WTC11 (cell line): ENCODE data around the gene UGT1A1. TPM values are rescaled to one million over a fixed set of nuclear protein-coding genes. Genes with fewer than 3 reads are reported as not detected.

Experiments used
- ATAC-seq: fragments of 200-7000 bp; cut with Tn5 transposase; 2 replicates; pipeline ENCODE4 v1.10.0; 2021; ENCODE audit warnings: mild to moderate bottlenecking, moderate library complexity
- CTCF ChIA-PET: fragments of 300-600 bp; sonication (Branson Sonifier 250); formaldehyde crosslinking; loops from one replicate; lab custom pipeline; 2021; ENCODE audit warnings: antibody characterized with exemption; lab: Charles Lee
- POLR2A ChIA-PET: fragments of 350-600 bp; sonication (Branson Sonifier 250); formaldehyde crosslinking; loops from one replicate; lab custom pipeline; 2021; ENCODE audit warnings: antibody characterized with exemption; lab: Charles Lee
- DNase-seq: peaks from one replicate; pipeline ENCODE4 v3.0.0; 2021; ENCODE audit warnings: low spot score
- H3K27ac Mint-ChIP-seq: 2 replicates; pipeline ENCODE4 v1.8.0; 2021; ENCODE audit warnings: mixed read lengths
- H3K27me3 Mint-ChIP-seq: 2 replicates; pipeline ENCODE4 v1.8.0; 2021; ENCODE audit warnings: low read depth, mild to moderate bottlenecking, moderate library complexity, mixed read lengths
- H3K36me3 Mint-ChIP-seq: 2 replicates; pipeline ENCODE4 v1.8.0; 2021; ENCODE audit warnings: mixed read lengths
- H3K4me1 Mint-ChIP-seq: 2 replicates; pipeline ENCODE4 v1.8.0; 2022; ENCODE audit warnings: mixed read lengths
- H3K4me3 Mint-ChIP-seq: 2 replicates; pipeline ENCODE4 v1.8.0; 2021; ENCODE audit warnings: mild to moderate bottlenecking, moderate library complexity, mixed read lengths
- H3K9me3 Mint-ChIP-seq: 2 replicates; pipeline ENCODE4 v1.8.0; 2021; ENCODE audit warnings: mixed read lengths
- ATF6 ChIP-seq: sonication (generic); formaldehyde crosslinking; IDR thresholded peaks from 2 replicates; pipeline ENCODE4 v1.8.1; 2023; ENCODE audit warnings: mild to moderate bottlenecking, missing genetic modification reagents
- FOXP1 ChIP-seq: sonication (generic); formaldehyde crosslinking; IDR thresholded peaks from 2 replicates; pipeline ENCODE4 v1.8.0; 2022; ENCODE audit warnings: missing genetic modification reagents, mild to moderate bottlenecking, moderate library complexity, borderline replicate concordance
- FOXP4 ChIP-seq: sonication (generic); formaldehyde crosslinking; IDR thresholded peaks from 2 replicates; pipeline ENCODE4 v1.8.0; 2022; ENCODE audit warnings: mild to moderate bottlenecking, missing genetic modification reagents
- GABPB1 ChIP-seq: sonication (generic); formaldehyde crosslinking; IDR thresholded peaks from 2 replicates; pipeline ENCODE4 v1.8.1; 2023; ENCODE audit warnings: mild to moderate bottlenecking, missing genetic modification reagents
- IRF2 ChIP-seq: sonication (generic); formaldehyde crosslinking; IDR thresholded peaks from 2 replicates; pipeline ENCODE4 v1.8.0; 2022; ENCODE audit warnings: low read depth, missing genetic modification reagents, borderline replicate concordance
- JAZF1 ChIP-seq: fragments of 250-450 bp; sonication (Bioruptor Pico); IDR thresholded peaks from 2 replicates; pipeline ENCODE4 v1.9.0; 2021; ENCODE audit warnings: moderate library complexity, mild to moderate bottlenecking, inconsistent platforms
- NFATC4 ChIP-seq: fragments of 250-450 bp; sonication (Bioruptor Pico); IDR thresholded peaks from 2 replicates; pipeline ENCODE4 v1.9.0; 2021; ENCODE audit warnings: mild to moderate bottlenecking
- PREB ChIP-seq: sonication (generic); formaldehyde crosslinking; IDR thresholded peaks from 2 replicates; pipeline ENCODE4 v1.8.1; 2022; ENCODE audit warnings: mild to moderate bottlenecking, missing genetic modification reagents, moderate library complexity, borderline replicate concordance
- RELA ChIP-seq: sonication (generic); formaldehyde crosslinking; IDR thresholded peaks from 2 replicates; pipeline ENCODE4 v1.8.1; 2022; ENCODE audit warnings: missing genetic modification reagents, mild to moderate bottlenecking, borderline replicate concordance
- STAT6 ChIP-seq: sonication (generic); formaldehyde crosslinking; conservative IDR thresholded peaks from 2 replicates; pipeline ENCODE4 v1.8.1; 2023; ENCODE audit warnings: mild to moderate bottlenecking, low read depth, missing genetic modification reagents, moderate library complexity
- TCF7 ChIP-seq: sonication (generic); formaldehyde crosslinking; IDR thresholded peaks from 2 replicates; pipeline ENCODE4 v1.8.0; 2022; ENCODE audit warnings: mild to moderate bottlenecking, low read depth, missing genetic modification reagents, moderate library complexity
- TEAD4 ChIP-seq: sonication (generic); formaldehyde crosslinking; IDR thresholded peaks from 2 replicates; pipeline ENCODE4 v1.8.0; 2022; ENCODE audit warnings: mild to moderate bottlenecking, missing genetic modification reagents
- ZNF121 ChIP-seq: sonication (generic); formaldehyde crosslinking; IDR thresholded peaks from 2 replicates; pipeline ENCODE4 v1.8.0; 2023; ENCODE audit warnings: missing genetic modification reagents
- ZNF219 ChIP-seq: sonication (generic); formaldehyde crosslinking; IDR thresholded peaks from 2 replicates; pipeline ENCODE4 v1.8.0; 2023; ENCODE audit warnings: missing genetic modification reagents, mild to moderate bottlenecking, borderline replicate concordance
- ZNF232 ChIP-seq: sonication (generic); formaldehyde crosslinking; IDR thresholded peaks from 2 replicates; pipeline ENCODE4 v1.8.0; 2022; ENCODE audit warnings: mild to moderate bottlenecking, missing genetic modification reagents
- ZNF396 ChIP-seq: fragments of 250-450 bp; sonication (Bioruptor Pico); IDR thresholded peaks from 2 replicates; pipeline ENCODE4 v1.8.0; 2021; ENCODE audit warnings: mild to moderate bottlenecking, moderate library complexity, borderline replicate concordance
- ZNF423 ChIP-seq: fragments of 250-450 bp; sonication (Bioruptor Pico); IDR thresholded peaks from 2 replicates; pipeline ENCODE4 v2.1.2; 2022; ENCODE audit warnings: mild to moderate bottlenecking, moderate library complexity
- ZNF671 ChIP-seq: fragments of 250-450 bp; sonication (Bioruptor Pico); IDR thresholded peaks from 2 replicates; pipeline ENCODE4 v1.8.0; 2021; ENCODE audit warnings: mild to moderate bottlenecking
- total RNA-seq: library from RNA; stranded (reverse); gene quantifications from 3 replicates; pipeline ENCODE4 v1.2.3, GENCODE V29; 2021
- TF ChIP-seq, protein P1 (sequence below): sonication (generic); formaldehyde crosslinking; IDR thresholded peaks from 2 replicates; pipeline ENCODE4 v1.8.1; 2023; ENCODE audit warnings: mild to moderate bottlenecking, missing genetic modification reagents, moderate library complexity

Gene UGT1A1
- total RNA-seq, 1 experiment from 2014 or later, result not detected

DNA sequence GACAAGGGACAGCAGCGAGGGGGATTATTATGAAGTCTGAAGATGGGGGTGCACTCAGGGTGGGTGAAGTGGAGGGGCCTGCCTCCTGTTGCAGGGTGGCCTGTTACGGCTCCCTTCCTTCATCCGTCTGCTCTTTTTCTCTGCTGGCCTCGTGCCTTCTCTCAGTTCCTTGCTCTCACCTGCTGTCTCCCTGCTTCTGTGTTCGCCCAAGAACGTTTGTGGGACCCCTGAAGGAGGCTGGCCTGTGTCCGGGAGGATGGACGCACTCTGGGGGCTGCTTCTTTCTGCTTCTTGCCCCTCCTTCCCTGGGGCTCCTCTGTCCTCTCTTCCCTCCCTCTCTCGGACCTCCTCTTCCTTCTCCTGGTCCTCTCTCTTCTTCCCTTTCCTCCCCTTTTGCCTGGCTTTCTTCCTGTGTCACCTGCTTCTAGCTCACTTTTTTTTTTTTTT lies 31.8 kb downstream of the UGT1A1 start:
- CTCF ChIA-PET, result no interaction called here
- H3K36me3 Mint-ChIP-seq, result no peaks in the 10 kb centered on the region
- no peak for TF ChIP-seq ZNF121 (CRISPR knock-in tag)
- TF ChIP-seq FOXP4 (CRISPR knock-in tag), result no peak
- no peak for TF ChIP-seq RELA (CRISPR knock-in tag)
- no peak for TF ChIP-seq ZNF396
- TF ChIP-seq, all 79 proteins: peak for 0
- H3K27ac Mint-ChIP-seq, result no peak overlapping the region
- DNase-seq (no peak), ATAC-seq (no peak)
- H3K4me3 Mint-ChIP-seq, result no peak overlapping the region
- POLR2A ChIA-PET, result no interaction called here
- no peaks in the 10 kb centered on the region; the same call in 1 of the 2 replicates for H3K27me3 Mint-ChIP-seq
- peaks cover 6% of the 10 kb centered on the region for H3K9me3 Mint-ChIP-seq
- H3K4me1 Mint-ChIP-seq, result no peaks in the 10 kb centered on the region

DNA sequence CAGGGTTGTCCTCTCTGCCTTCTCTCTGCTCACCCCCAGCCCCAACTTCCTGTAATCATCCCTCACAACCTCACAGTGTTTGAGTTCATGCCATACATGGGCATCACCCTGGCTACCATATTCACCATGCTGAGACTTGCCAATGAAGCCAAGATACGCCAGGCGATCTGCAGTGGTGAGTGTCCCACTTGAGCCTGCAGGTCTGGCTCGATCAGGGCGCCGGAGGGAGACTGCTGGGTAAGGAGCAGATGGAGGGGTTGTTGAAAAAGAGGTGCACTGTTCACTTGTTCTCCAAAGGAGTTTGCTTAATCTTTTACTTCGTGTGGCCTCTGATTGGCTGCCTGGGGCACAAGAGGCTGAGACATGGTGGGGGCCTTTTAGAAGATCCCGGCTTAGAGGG lies 32.6 kb downstream of the UGT1A1 start:
- ATAC-seq (no peak), DNase-seq (no peak)
- POLR2A ChIA-PET, result no interaction called here
- Mint-ChIP-seq H3K27me3 (no peaks in the 10 kb centered on the region; the same call in 1 of the 2 replicates), H3K27ac (no peak overlapping the region), H3K36me3 (no peaks in the 10 kb centered on the region), H3K9me3 (peaks cover 6% of the 10 kb centered on the region), H3K4me3 (no peak overlapping the region), H3K4me1 (no peaks in the 10 kb centered on the region)
- CTCF ChIA-PET, result no interaction called here
- TF ChIP-seq, protein P1, sequence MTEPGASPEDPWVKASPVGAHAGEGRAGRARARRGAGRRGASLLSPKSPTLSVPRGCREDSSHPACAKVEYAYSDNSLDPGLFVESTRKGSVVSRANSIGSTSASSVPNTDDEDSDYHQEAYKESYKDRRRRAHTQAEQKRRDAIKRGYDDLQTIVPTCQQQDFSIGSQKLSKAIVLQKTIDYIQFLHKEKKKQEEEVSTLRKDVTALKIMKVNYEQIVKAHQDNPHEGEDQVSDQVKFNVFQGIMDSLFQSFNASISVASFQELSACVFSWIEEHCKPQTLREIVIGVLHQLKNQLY, result no peak
- TF ChIP-seq TEAD4 (no peak), ZNF232 (no peak), ZNF423 (CRISPR knock-in tag) (no peak), PREB (CRISPR knock-in tag) (no peak), ZNF671 (CRISPR knock-in tag) (no peak)

DNA sequence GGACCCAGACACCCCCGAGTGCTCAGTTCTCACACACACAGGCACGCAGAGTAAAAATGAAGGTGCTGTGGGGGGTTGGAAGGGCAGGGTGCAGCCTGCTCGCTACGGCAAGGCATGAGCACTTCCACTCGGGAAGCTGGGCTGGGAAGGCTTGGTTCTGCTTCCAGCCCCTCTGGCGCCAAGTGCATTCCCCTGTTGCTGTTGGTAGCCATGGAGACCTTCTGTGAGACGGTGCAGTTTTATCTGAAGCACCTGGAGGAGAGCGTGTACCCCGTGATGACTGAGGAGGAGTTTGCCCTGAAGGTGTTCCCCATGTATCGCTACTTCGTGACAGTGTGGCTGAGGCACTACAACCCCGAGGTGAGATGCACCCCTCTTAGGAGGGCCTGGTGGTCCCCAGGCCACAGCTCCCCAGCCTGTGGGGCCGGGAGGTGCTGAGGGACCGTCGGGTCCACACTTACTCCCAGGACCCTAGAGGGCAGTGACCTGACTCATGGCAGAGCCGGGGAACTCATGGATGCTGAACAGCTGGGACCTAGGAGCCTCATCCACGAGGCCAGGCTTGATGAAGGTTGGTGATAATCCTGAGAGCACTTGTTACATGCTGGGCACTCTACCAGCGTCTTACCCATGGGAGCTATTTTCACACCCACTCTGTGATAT lies 33.5 kb downstream of the UGT1A1 start:
- Mint-ChIP-seq H3K4me1 (no peaks in the 10 kb centered on the region), H3K36me3 (no peaks in the 10 kb centered on the region), H3K9me3 (peaks cover 6% of the 10 kb centered on the region), H3K4me3 (no peak overlapping the region)
- no peak for DNase-seq
- no peak for TF ChIP-seq ZNF396
- TF ChIP-seq STAT6 (CRISPR knock-in tag), result no peak
- TF ChIP-seq, all 79 proteins: peak for 0
- Mint-ChIP-seq H3K27me3 (no peaks in the 10 kb centered on the region; the same call in 1 of the 2 replicates), H3K27ac (no peak overlapping the region)
- POLR2A ChIA-PET, result no interaction called here
- no peak for ATAC-seq
- CTCF ChIA-PET, result no interaction called here

GRCh38 chr2:233794128-233794658 lies 34.1 kb downstream of the UGT1A1 start:
- Mint-ChIP-seq H3K27ac (no peak overlapping the region), H3K4me1 (no peaks in the 10 kb centered on the region), H3K36me3 (no peaks in the 10 kb centered on the region), H3K4me3 (no peak overlapping the region), H3K9me3 (peaks cover 2% of the 10 kb centered on the region), H3K27me3 (no peaks in the 10 kb centered on the region; the same call in 1 of the 2 replicates)
- ChIA-PET POLR2A (no interaction called here), CTCF (no interaction called here)
- ATAC-seq, result no peak
- no peak for DNase-seq
- TF ChIP-seq, protein P1, result no peak
- no peak for TF ChIP-seq IRF2 (CRISPR knock-in tag)
- TF ChIP-seq JAZF1, result no peak
- no peak for TF ChIP-seq ZNF219 (CRISPR knock-in tag)
- TF ChIP-seq GABPB1 (CRISPR knock-in tag), result no peak
- no peak for TF ChIP-seq FOXP1
- no peak for TF ChIP-seq ATF6 (CRISPR knock-in tag)
- TF ChIP-seq TEAD4, result no peak
- TF ChIP-seq TCF7 (CRISPR knock-in tag), result no peak
- TF ChIP-seq NFATC4 (CRISPR knock-in tag), result no peak
